ENCODE measurements around the gene PANK3. TPM values are rescaled to one million over a fixed set of nuclear protein-coding genes. Genes with fewer than 3 reads are reported as not detected.

The PANK3 gene
- total and polyA plus RNA-seq, 9 of the 15 experiments (the other 6 are each of a cell fraction or from before 2014, with no cell fraction given), result 5.9 to 50.4 (median 29.7) TPM

DNA sequence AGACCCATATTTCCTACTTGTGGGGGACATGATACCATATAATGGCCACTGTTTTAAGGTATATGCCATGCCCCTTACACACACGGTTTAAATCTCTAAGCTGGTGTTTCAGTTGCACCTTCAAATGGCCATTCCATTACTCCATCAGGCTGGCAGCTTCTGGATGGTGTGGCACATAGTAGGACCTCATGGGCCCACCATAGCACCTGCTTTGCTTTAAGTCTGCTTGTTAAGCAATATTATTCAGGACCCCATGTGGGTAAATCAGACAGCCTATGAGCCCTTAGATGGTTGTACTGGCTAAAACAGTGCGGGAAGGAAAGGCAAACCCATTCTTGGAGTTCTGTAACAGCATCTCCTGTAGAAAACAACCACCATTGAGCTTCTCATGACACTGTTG lies 27.4 kb upstream of the PANK3 start:
- no peak for ATAC-seq
- BruUV-seq (replicated peaks), result no TSS peak
- no peak overlapping the region for H2AFZ ChIP-seq (ENCODE audit: low read depth, low read length)
- no peak for FAIRE-seq
- intact Hi-C loops (cut with micrococcal nuclease) (no loop called here), in situ Hi-C loops (cut with MboI) (no loop called here)
- H3K79me2 ChIP-seq (ENCODE audit: control insufficient read depth, insufficient read depth, low read length), result no peaks in the 10 kb centered on the region
- H3K4me1 ChIP-seq (replicated peaks in 1 of 2; ENCODE audit: control insufficient read depth in 2 of 2, insufficient read depth in 2 of 2, low read length in 2 of 2), result no peaks in the 10 kb centered on the region
- TF ChIP-seq ZHX1 (conservative IDR thresholded peaks at IDR 0.05; ENCODE audit: low read length) (no peak), ZBTB26 (CRISPR knock-in tag; IDR thresholded peaks at IDR 0.05) (no peak), NR2C1 (IDR thresholded peaks at IDR 0.05) (no peak), NR2C1 (tag; IDR thresholded peaks at IDR 0.05) (no peak), ZNF431 (CRISPR knock-in tag; IDR thresholded peaks at IDR 0.05) (no peak), ZNF764 (CRISPR knock-in tag; IDR thresholded peaks at IDR 0.05; ENCODE audit: low read depth) (no peak), ZKSCAN1 (IDR thresholded peaks at IDR 0.05; ENCODE audit: low read depth, low read length) (peak; percentile 73), CBFA2T2 (conservative IDR thresholded peaks at IDR 0.05) (no peak)
- TF ChIP-seq, protein P1, sequence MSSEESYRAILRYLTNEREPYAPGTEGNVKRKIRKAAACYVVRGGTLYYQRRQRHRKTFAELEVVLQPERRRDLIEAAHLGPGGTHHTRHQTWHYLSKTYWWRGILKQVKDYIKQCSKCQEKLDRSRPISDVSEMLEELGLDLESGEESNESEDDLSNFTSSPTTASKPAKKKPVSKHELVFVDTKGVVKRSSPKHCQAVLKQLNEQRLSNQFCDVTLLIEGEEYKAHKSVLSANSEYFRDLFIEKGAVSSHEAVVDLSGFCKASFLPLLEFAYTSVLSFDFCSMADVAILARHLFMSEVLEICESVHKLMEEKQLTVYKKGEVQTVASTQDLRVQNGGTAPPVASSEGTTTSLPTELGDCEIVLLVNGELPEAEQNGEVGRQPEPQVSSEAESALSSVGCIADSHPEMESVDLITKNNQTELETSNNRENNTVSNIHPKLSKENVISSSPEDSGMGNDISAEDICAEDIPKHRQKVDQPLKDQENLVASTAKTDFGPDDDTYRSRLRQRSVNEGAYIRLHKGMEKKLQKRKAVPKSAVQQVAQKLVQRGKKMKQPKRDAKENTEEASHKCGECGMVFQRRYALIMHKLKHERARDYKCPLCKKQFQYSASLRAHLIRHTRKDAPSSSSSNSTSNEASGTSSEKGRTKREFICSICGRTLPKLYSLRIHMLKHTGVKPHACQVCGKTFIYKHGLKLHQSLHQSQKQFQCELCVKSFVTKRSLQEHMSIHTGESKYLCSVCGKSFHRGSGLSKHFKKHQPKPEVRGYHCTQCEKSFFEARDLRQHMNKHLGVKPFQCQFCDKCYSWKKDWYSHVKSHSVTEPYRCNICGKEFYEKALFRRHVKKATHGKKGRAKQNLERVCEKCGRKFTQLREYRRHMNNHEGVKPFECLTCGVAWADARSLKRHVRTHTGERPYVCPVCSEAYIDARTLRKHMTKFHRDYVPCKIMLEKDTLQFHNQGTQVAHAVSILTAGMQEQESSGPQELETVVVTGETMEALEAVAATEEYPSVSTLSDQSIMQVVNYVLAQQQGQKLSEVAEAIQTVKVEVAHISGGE (CRISPR knock-in tag; IDR thresholded peaks at IDR 0.05), result no peak
- no peaks in the 10 kb centered on the region for H3K36me3 ChIP-seq (ENCODE audit: control insufficient read depth, insufficient read depth, low read length)
- ChIA-PET CTCF (ENCODE audit: low intra/inter-chr PET ratio) (no interaction called here), POLR2A (no interaction called here)
- no peak overlapping the region for H3K4me2 ChIP-seq (ENCODE audit: insufficient read depth, low read length)
- no peak overlapping the region for H3K9ac ChIP-seq (ENCODE audit: insufficient read depth in 1 of 2, low read depth in 2 of 2, low read length in 2 of 2)
- H3K9me3 ChIP-seq (replicated peaks; ENCODE audit: control insufficient read depth, insufficient read depth, low read depth, low read length), result no peaks in the 10 kb centered on the region
- H3K27me3 ChIP-seq (ENCODE audit: control insufficient read depth in 2 of 2, insufficient read depth in 2 of 2, low read length in 2 of 2), result peaks cover 5 to 14% of the 10 kb centered on the region in 2 experiments; a peak in 4 of 5 replicates
- WGBS (ENCODE audit: insufficient coverage, low coverage, missing lambda C conversion rate), result 0% methylated on average over 2 of the region's 2 CpGs
- DNase-seq (ENCODE audit: extremely low read depth in 1 of 4, low spot score in 3 of 4), result no peak
- no peaks in the 10 kb centered on the region for H4K20me1 ChIP-seq (replicated peaks; ENCODE audit: control insufficient read depth, insufficient read depth, low read length)
- no peak overlapping the region for H3K27ac ChIP-seq (ENCODE audit: extremely low read depth, low read depth, low read length)
- H3K4me3 ChIP-seq, result no peak overlapping the region
- no peaks in the 10 kb centered on the region for H3K9me1 ChIP-seq (ENCODE audit: control insufficient read depth, insufficient read depth, low read length)

Measured in K562 (cell line).